Hematopoietic multipotent progenitor cell treated with erythropoietin and hydrocortisone succinate and interleukin-3 and kit ligand, for 6 days (in vitro differentiated cells): ENCODE results near the gene SMIM1.
"Not testable (repeated sequence)": the region's sequence is repeated elsewhere in the genome, so short reads cannot be mapped to it uniquely, and the experiment has no call there.

ENCODE experiments used
- DNase-seq: peaks from one replicate; pipeline ENCODE4 v3.0.0-alpha.2; 2015

SMIM1 gene

DNA sequence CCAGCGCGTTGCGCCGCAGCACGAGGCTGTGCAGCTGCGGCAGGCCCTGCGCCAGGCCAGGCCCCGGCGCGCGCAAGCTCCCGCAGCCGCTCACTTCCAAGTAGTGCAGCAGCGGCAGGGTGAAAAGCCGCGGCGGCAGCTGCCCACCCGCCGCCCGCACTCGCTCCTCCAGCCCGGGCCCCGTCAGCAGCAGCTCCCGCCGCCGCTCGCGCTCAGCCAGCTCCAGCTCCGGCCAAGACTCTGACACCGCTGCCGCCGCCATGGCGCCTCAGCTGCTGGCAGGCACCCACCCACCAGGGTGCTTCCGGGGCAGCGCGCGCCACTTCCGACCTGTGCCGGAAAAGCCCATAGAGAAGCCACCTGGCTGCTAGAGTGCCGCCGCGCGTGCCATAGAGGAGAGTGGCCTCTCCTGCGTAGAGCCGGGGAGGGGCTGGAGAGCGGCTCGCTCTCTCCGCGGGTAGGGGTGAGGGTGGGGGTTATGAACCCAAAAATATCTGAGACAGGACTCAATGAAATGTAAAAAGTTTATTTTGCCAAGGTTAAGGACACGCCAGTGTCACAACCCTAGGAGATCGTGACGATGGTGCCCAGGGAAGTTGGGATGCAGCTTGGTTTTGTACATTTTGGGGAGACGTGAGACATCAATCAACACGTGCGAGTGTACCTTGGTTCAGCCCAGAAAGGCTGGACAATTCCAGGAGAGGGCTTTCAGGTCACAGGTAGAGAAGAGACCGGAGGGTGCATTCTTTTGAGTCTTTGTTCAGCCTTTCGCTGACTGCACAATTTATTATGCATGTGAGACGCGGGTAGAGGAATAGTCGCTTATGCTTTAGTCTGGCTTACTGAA, 23.9 kb downstream of the SMIM1 start, which contains the start of gene LRRC47:
TSS of gene LRRC47 (minus strand) at position 284 of the 847 bp plus-strand sequence. CDS start at position 262, 22 bp downstream.
- DNase-seq: peak; percentile 97

DNA sequence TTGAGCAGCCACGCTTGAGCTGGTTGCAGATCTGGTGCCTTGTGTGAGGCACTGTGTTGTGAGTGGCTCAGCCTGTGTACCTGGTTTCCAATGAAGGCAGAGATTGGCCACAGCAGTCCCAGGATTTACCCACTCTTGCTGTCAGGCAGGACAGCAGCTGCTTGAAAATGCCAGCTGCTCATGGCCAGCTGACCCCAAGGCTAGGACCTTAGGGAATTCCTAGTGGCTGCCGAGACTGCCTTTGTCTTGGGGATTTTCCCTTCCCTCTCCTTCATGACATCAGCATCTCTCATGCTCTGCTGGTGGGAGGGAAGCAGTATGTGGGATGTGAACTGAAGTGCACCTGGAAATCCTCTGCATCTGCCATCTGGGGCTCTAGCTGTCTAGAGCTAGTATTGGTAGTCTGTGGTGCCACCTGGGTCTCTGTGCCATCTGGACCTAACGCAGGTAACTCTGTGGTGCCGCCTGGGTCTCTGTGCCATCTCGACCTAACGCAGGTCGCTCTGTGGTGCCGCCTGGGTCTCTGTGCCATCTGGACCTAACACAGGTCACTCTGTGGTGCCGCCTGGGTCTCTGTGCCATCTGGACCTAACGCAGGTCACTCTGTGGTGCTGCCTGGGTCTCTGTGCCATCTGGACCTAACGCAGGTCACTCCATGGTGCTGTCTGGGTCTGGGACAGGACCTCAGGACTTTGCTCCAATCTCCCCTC, 27.6 kb downstream of the SMIM1 start:
- no peak for DNase-seq

DNA sequence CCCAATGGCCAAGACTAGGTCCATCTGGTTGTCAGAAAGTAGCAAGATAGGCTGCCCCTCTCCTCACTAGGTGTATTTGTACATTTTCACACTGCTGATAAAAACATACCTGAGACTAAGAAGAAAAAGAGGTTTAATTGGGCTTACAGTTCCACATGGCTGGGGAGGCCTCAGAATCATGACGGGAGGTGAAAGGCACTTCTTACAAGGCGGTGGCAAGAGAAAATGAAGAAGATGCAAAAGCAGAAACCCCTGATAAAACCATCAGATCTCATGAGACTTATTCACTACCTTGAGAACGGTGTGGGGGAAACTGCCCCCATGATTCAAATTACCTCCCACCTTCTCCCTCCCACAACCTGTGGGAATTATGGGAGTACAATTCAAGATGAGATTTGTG, 28.2 kb downstream of the SMIM1 start:
- DNase-seq: not testable (repeated sequence)

DNA sequence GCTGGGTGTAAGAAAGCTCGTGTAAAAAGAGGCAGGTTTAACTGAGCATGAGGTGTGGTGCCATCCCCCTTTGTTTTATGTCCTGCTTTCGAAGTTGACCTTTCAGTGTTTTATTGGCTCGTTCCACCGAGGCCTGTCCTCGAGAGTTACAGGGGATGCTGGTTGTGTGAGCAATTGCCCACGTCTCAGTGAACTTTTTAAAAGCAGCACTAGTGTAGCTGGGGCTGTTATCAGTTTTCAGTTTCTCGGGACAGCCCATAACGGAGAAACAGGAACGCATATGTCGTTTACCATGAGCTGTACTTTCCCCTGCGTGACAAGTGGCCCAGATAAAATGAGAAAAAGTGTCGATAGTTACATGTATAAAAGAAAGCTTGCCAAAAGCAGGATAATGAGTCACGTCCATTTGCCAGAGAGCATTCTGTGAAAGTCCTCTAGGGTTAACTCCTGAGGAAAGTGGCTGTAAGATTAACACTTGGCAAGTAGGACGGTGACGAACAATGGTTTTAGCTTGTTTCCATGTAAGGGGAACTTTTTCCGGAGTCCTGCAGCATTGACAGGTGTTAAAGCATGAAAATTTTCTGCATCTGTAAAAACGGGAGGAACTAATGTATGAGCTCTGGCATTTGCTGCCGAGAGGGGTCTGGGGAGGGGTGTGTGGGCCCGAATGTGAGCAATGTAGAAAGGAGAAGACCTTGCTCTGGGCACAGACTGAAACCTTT, 31.5 kb downstream of the SMIM1 start:
- DNase-seq: peak; percentile 59

DNA sequence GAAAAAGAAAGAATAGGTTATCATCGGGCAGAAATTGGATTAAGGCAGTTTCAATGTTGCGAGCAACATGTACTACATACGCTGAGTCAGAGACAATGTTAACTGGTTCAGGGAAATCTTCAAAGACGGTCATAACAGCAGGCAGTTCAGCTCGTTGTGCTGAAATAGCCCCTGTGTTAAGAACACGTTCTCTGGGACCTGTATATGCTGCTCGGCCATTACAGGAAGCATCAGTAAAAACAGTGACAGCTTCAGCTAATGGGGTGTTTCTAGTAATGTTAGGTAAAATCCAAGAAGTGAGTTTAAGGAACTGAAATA, 32.0 kb downstream of the SMIM1 start:
- not testable (repeated sequence) for DNase-seq

DNA sequence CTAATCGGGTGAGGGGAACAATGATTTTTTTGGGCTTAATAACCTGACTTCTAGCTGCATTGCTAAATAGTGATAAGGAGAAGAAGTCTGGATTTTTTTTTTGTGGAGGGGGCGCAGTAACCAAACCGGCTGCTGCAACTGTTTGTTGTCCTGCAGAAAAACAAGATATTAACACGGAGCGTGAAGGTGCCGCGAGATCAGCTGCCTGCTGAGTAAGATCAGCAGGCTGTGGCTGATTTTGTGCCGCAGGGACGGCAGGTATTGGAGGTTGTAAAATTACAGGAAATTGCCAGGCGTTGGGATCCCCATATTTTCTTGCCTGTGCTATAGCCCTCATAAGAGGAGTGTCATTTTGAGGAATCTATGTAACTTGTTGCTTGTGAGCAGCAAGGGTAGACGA, 32.5 kb downstream of the SMIM1 start:
- DNase-seq: no peak

DNA sequence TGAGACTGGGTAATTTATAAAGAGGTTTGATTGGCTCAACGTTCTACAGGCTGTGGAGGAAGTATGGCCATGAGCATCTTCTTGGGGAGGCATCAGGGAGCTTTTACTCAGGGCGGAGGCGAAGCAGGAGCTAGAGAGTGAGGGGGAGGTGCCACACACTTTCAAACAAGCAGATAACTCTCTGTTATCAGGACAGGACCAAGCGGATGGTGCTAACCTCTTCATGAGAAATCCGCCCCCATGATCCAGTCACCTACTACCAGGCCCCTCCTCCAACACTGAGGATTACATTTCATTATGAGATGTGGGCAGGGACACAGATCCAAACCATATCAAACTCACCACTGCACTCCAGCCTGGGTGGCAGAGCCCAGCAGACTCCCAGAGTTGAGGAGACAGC, 35.2 kb downstream of the SMIM1 start:
- peak; percentile 33 for DNase-seq

DNA sequence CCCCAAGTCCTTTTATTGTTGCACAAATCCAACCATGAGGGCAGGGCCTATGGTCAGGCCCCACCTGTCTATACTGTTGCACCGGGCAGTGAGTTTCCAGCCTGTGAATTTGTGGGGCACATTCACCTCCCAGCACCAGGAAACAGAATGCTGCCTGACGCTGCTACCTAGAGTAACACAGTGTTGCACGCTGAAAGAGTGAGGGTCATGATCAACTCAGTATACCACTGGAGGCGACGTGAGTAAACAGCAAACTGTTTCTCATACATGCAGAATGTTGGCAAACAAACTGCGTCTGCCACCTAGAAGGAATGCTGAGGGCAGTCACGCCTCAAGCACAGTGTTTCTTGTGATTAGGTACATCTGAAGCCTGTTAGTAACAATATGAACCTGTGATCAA, 37.1 kb downstream of the SMIM1 start:
- DNase-seq: no peak

DNA sequence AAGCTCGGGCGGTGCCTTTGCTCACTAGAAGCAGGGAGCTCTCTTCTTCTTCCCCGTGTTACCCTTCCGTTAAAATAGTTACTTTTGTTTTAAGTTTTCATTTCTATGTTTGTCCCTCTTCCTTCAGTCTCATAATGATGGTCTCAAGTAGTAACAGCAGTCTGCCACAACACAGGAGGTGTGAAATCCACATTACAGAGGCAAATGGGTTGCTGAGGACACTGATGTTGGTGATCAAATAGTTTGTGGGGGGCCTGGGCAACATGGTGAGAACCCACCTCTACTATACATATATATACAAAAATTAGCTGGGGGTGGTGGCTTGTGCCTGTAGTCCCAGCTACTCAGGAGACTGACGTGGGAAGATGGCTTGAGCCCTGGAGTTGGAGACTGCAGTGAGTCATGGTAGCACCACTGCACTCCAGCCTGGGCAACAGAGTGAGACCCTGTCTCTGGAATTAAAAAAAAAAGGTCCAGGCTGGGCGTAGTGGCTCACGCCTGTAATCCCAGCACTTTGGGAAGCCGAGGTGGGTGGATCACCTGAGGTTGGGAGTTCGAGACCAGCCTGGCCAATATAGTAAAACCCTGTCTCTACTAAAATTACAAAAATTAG, 37.7 kb downstream of the SMIM1 start:
- not testable (repeated sequence) for DNase-seq

DNA sequence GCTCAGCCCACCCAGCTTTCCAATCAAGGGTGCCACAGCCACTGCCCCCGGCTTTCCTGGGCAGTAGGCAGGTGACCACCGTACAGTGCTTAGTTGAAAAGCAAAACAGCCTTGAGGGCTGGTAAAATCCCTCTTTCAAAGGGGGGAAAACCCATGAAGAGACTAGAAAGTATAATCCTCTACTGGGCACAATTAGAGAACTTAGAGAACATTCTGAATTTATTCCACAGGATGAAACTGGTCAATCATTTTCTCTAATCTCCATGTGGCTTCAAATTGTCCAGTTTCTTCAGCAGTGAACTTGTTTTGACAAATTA, 39.0 kb downstream of the SMIM1 start:
- DNase-seq: no peak

DNA sequence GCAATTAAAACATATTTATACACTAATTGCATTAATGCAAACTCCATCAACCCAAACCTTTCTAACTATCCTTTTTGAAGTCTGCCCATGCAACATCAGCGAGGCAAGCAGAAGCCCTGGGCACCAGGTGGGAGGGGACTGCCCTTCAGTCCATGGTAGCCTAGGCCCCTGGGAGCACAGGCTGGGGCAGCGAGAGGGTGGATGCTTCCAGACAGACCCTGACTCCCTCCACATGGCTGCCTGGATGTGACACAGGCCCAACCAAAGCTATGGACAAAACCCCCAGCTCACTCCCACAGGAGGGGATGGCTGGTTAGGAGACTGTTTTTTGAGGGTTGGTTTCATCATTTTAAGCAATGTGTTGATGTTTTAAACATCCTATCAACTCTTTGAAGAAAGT, 41.5 kb downstream of the SMIM1 start:
- DNase-seq: no peak

DNA sequence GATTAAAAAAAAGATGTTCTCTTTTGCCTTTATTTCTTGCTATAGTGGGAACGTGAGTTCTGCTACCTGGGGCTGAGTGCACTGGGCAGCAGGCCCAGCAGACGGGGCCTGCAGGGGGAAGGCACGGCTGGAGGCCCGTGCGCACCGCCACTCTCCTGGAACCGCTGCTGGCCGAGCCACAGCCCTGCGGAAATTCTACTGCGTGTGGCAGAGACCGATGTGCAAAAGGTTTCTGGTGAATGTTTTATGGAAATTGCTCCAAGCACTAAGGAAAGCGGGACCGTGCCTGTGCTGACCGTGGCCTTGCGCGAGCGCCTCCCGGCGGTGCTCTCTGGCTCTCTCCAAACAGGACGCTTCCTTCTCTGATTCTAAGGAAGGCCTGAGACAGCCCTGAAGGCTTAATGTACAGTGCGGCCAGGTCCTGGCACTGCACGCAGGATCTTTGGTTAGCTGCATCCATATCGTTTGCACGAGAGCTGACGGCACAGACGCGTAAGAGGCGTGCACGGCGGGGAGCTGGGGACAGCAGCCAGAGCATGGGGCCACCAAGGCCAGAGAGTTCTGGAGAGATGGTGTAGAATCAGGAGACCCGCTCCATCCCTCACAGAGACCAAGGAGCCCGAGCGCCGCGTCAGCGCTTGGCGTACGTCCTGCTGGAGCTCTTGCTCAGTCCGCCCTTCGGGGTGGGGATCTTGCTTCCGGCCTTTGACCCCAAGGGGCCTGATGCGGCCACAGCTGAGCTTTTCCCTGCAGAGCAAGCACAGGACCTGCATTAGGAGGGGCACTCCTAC, 42.4 kb downstream of the SMIM1 start:
- no peak for DNase-seq

DNA sequence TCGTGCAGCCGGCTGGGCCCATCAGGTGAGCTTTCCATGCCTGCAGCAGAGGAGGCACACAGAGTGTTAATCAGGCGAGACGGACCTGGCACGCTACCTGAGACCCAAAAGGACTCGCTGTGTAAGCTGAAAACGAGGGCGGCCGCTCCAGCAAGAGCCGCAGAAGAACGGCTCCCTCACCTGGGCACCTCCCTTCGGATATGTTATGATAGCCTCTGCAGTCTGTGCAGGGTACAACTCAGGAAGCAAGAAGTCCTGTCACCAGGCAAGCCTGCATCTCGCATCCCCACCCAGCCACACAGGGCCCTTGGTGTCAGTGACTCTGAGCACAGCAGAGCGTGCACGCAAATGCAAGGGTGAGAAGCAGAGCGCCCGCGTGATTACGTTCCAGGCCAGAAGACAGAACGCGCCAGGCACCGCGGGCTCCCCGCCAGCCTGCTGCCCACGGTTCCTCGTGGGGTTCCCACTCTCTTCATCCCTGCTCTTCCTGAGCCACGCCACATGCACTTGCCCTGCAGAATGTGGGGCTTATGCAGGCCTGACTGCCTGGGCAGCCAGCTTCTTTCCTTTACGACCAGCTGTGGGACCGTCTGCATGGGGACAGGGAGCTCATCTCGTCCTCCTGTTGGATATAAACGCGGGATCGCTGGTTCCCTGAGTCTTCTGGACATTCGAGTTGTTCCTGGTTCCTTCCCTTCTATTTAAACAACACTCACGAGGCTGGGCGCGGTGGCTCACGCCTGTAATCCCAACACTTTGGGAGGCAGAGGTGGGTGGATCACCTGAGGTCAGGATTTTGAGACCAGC, 44.0 kb downstream of the SMIM1 start:
- DNase-seq: no peak

DNA sequence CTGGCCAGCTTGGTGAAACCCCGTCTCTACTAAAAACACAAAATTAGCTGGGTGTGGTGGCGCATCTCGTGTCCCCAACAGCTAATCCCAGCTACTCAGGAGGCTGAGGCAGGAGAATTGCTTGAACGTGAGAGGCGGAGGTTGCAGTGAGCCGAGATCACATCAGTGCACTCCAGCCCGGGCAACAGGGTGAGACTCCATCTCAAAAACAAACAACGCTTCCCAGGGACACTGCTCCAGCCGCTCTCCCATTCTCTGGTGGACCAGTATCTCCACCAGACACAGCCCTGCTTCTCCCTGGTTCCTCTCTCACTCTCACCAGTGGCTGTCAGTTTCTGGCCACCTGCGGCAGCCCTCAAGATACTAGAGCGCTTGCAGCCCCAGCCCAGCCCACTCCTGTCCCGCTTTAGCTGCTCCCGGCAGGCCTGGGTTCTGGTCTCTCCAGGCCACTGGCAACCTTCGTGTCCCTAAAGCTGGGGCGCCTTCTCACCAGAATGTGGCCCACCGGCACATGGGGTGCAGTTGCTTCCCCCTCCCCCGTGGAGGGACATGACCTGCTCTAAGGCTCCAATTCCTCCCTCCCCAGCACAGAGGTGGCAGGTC, 44.7 kb downstream of the SMIM1 start:
- no peak for DNase-seq

DNA sequence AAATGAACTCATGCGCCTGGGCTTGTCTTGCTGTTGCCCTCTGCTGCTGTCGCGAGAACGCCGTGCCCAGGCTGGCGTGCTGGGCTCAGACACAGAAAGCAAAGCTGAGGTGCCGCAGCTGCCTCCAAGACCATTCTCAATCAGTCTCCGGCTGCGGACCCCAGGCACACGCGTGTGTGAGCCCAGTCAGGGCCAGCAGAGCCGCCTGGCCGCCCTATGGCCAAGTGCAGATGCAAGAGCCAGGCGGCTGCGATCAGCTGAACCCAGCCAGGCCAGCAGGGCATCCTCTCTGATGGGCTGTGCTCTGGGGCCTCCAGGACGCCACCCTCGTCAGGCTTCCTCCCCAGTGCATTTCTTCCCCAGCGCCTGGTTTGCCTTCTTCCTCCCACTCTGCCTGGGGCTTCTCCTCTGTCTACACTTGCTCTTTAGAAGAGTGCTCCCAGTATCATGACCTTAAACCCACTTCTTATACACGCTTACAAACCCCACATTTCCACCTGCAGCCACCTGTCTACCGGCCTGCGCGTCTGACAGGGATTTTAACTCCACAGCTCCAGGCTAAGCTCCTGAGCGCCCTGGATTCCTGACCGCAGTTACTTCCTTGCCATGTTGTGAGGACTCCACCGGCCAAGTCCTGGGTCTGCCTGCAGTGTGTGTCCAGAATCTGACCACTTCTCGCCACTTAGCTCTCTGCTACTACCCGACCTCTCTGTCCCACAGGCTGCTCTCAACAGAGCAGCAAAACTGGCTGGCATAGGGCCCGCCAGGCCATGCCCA, 45.5 kb downstream of the SMIM1 start:
- DNase-seq: no peak

DNA sequence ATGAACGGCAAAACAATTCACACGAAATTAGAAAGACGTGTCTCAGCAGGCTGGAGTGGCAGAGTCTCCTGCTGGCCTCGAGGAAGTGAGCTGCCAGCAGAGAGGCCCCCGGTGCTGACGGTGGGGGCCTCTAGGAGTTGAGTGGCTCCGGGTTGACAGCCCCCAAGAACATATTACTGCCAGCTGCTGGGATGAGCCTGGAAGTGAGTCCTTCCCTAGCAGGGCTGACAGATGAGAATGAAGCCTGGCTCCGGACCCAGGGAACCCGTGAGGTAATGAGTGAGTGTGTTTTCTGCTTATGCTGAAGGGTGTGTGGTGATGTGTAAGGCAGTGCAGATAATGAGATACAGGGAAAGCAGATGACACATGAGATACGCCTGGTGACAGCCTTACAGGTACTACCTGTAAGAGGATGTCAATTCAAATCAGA, 47.2 kb downstream of the SMIM1 start:
- no peak for DNase-seq

DNA sequence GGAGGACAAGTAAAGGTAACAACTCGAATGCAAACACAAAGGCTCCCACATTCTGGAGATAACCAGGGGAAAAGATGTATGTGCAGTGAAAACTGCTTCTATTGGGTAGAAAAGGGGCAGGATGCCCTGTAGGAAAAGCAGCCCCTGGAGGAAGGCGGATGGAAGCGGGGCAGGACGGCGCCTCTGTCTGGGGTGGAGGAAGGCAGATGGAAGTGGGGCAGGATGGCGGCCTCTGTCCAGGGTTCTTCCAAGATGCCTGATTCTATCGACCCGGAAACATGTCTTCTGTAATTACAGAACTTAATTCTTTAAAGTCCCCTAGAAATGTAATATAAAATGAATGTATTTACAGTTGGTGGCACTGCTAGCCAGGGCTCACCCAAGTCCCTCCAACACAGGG, 47.8 kb downstream of the SMIM1 start:
- no peak for DNase-seq

DNA sequence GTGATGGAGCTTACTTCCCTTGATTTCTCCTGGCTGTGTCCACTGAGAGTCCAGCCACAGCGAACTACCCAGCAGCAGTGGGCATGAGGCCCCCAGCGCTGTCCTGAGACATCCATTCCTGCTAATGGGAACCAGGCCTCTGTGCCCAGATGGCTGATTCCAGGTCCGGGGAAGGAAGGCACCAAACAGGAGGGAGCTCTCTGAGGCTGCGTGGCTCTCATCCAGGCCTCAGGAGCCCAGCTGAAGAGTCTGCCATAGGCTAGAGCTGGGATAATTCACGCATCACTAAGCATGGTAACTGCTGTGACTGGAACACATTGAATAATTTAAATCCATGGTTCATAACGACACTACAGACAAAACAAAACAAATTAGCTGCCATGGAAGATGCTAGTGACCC, 48.5 kb downstream of the SMIM1 start:
- no peak for DNase-seq

DNA sequence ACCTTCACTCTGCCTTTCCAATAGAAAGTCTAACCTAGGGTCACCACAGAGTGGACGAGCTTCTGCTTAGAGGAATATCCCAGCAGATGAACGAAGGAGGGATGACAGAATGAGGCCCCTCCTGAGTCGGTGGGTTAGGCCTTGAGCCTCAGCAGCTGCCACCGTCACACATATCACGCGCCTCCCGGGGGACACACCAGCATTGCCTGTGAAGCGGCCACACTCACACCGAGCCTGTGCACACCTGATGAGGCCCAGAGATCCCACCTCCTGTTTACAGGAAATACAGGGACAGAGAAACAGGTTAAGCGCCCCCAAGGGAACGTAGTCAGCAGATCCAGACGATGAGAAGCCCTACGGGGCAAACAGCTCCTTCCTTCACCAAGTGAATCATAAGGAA, 48.9 kb downstream of the SMIM1 start:
- no peak for DNase-seq

DNA sequence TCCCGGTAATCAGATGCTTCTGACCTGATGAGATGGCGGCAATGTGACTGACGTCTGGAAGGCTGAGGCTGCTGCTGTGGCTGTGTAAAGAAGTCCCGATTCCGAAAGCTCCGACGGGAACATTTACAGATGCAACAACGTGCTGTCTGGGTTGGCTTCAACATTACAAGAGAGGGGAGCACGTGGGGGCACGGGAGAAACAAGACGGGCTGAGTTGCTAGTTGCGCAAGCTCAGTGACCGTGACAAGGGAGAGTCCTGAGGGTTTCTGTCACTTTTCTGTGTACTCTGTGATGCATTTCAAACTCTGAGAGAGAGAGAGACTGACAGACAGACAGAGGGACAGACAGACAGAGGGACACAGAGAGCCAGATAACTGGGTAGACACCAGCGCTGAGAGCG, 49.4 kb downstream of the SMIM1 start:
- no peak for DNase-seq

DNA sequence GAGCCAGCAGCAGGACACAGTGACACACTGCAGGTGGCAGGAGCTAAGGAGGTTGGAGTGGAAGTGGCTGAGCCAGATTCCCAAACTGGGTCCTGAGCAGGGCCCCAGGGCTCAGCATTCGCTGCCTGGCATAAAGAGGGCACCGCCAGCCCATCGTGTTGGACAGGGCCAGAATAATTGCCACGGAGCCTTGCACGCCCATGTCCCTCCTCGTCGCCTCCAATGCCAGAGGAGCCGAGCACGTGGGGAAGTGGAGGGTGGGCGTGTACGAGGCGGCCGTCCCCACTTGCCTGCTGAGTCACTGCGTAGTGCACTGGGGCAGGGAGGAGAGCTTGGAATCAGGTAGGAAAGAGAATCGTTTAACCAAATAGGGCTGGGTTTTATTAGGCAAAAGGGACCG, 49.9 kb downstream of the SMIM1 start:
- DNase-seq: no peak
